ENCODE data around the gene ACAP3. TPM values are rescaled to one million over a fixed set of nuclear protein-coding genes. Genes with fewer than 3 reads are reported as not detected.

Gene ACAP3
- total RNA-seq, 1 experiment from 2014 or later = 30.7 TPM

DNA sequence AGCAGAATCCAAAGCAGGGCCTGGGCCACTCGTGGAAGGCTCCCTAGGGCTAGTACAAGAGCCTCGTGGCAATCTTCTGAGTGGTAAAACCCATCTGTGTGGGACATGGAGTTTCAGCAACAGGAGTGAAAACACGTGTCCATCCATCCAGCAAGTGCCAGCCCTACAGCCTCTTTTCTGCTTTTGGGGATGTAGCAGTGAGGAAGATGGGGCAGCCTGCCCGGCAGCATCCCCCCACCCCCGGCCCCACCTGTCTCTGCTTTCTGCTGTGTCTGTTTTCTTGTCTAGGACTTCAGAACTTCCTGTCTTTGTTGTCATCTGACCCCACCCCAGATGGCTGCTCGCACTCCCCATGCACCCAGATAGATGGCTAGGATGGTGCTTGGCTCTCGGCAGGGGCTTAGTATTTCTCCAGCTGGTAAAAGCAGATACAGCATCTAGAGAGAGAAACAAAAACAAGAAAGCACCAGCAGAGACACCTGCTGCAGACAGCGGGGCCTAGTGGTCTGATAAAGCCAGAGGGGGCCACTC, 18.4 kb upstream of the ACAP3 start:
- DNase-seq (ENCODE audit: low read depth, low spot score) = no peak
- intact Hi-C loops (cut with micrococcal nuclease; ENCODE audit: unreplicated experiment) (no loop called here), in situ Hi-C loops (cut with HindIII; ENCODE audit: low pct_unique_long_range_greater_than_20kb, low sequenced_read_pairs) (no loop called here)
- Histone ChIP-seq H3K4me1 (ENCODE audit: control insufficient read depth, insufficient read depth, low read length) (peaks cover 25% of the 10 kb centered on the region), H3K4me3 (ENCODE audit: low read depth in 2 of 2, low read length in 2 of 2) (peak overlapping the region; percentile 83 to 87), H3K27me3 (ENCODE audit: control insufficient read depth, insufficient read depth, low read length) (no peaks in the 10 kb centered on the region), H3K27ac (ENCODE audit: low read length) (peak overlapping the region; percentile 91; the same call in 1 of the 2 replicates), H3K36me3 (ENCODE audit: control insufficient read depth, insufficient read depth, low read length) (no peaks in the 10 kb centered on the region; the same call in none of the 2 replicates), H3K9me3 (ENCODE audit: control insufficient read depth, insufficient read depth, low read depth, low read length) (no peaks in the 10 kb centered on the region)
- no TSS peak for BruUV-seq (replicated peaks)
- ChIA-PET CTCF (no interaction called here), POLR2A (no interaction called here)
- no peak for TF ChIP-seq TCF7L2 (IDR thresholded peaks at IDR 0.05; ENCODE audit: low read depth, low read length)
- TF ChIP-seq POLR2AphosphoS5 (IDR thresholded peaks at IDR 0.05; ENCODE audit: low read depth, low read length) = no peak
- no peak for TF ChIP-seq SIN3A (IDR thresholded peaks at IDR 0.05; ENCODE audit: borderline replicate concordance, insufficient read depth, low read depth, low read length)
- TF ChIP-seq, protein P1, sequence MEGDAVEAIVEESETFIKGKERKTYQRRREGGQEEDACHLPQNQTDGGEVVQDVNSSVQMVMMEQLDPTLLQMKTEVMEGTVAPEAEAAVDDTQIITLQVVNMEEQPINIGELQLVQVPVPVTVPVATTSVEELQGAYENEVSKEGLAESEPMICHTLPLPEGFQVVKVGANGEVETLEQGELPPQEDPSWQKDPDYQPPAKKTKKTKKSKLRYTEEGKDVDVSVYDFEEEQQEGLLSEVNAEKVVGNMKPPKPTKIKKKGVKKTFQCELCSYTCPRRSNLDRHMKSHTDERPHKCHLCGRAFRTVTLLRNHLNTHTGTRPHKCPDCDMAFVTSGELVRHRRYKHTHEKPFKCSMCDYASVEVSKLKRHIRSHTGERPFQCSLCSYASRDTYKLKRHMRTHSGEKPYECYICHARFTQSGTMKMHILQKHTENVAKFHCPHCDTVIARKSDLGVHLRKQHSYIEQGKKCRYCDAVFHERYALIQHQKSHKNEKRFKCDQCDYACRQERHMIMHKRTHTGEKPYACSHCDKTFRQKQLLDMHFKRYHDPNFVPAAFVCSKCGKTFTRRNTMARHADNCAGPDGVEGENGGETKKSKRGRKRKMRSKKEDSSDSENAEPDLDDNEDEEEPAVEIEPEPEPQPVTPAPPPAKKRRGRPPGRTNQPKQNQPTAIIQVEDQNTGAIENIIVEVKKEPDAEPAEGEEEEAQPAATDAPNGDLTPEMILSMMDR (IDR thresholded peaks at IDR 0.05) = no peak
- TF ChIP-seq, protein P2, sequence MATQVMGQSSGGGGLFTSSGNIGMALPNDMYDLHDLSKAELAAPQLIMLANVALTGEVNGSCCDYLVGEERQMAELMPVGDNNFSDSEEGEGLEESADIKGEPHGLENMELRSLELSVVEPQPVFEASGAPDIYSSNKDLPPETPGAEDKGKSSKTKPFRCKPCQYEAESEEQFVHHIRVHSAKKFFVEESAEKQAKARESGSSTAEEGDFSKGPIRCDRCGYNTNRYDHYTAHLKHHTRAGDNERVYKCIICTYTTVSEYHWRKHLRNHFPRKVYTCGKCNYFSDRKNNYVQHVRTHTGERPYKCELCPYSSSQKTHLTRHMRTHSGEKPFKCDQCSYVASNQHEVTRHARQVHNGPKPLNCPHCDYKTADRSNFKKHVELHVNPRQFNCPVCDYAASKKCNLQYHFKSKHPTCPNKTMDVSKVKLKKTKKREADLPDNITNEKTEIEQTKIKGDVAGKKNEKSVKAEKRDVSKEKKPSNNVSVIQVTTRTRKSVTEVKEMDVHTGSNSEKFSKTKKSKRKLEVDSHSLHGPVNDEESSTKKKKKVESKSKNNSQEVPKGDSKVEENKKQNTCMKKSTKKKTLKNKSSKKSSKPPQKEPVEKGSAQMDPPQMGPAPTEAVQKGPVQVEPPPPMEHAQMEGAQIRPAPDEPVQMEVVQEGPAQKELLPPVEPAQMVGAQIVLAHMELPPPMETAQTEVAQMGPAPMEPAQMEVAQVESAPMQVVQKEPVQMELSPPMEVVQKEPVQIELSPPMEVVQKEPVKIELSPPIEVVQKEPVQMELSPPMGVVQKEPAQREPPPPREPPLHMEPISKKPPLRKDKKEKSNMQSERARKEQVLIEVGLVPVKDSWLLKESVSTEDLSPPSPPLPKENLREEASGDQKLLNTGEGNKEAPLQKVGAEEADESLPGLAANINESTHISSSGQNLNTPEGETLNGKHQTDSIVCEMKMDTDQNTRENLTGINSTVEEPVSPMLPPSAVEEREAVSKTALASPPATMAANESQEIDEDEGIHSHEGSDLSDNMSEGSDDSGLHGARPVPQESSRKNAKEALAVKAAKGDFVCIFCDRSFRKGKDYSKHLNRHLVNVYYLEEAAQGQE (IDR thresholded peaks at IDR 0.05; ENCODE audit: insufficient read depth in 1 of 2, low read depth in 2 of 2, low read length in 1 of 2) = no peak
- no peak for ATAC-seq

DNA sequence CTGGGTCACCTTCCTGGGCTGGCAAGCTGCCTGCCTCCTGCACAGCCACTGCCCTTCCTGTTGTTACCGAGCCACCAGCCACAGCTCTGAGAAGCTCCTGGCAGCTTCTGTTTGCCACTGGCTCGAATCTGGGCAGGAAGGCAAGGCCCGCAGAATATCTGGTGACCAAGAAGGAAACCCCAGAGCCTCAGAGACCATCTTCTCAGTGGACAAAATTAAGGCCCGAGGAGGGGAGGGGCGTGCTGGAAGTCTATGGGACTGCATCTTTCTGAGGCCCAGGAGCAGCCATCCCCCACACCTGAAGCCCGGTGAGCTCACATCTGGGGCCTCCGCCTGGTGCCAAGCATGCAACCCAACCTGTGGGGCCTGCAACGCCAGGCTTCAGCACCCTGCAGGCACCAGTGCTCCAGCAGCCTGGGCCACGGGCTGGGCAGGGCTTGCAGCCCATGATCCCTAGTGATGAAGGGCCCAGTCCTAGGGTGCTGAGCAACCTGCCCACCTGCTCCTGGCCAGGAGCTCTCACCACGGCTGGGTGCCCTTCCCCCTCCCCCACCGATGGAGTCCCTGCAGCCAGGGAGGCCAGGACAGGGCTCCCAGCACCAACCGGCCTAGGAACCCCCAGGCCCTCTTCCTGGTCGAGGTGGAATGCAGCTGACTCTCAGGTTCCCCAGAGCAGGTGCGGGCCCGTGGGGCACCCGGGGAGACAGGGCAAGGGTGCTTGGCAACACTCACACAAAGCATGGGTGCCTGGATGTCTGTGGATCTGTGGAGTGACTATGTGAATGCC, 17.8 kb upstream of the ACAP3 start:
- ATAC-seq = no peak

More for the DNA sequence above, 17.8 kb upstream of the ACAP3 start:
- Histone ChIP-seq H3K4me3 (ENCODE audit: low read depth in 2 of 2, low read length in 2 of 2) (peak overlapping the region; percentile 83 to 87), H3K36me3 (ENCODE audit: control insufficient read depth, insufficient read depth, low read length) (no peaks in the 10 kb centered on the region; the same call in none of the 2 replicates), H3K27me3 (ENCODE audit: control insufficient read depth, insufficient read depth, low read length) (no peaks in the 10 kb centered on the region), H3K27ac (ENCODE audit: low read length) (peak overlapping the region; percentile 91), H3K4me1 (ENCODE audit: control insufficient read depth, insufficient read depth, low read length) (peaks cover 31% of the 10 kb centered on the region), H3K9me3 (ENCODE audit: control insufficient read depth, insufficient read depth, low read depth, low read length) (no peaks in the 10 kb centered on the region)
- intact Hi-C loops (cut with micrococcal nuclease; ENCODE audit: unreplicated experiment) (no loop called here), in situ Hi-C loops (cut with HindIII; ENCODE audit: low pct_unique_long_range_greater_than_20kb, low sequenced_read_pairs) (no loop called here)
- no peak for DNase-seq (ENCODE audit: low read depth, low spot score)
- no TSS peak for BruUV-seq (replicated peaks)
- CTCF ChIA-PET = interaction anchor here (1.2 kb wide), 1 partner anchor 116 kb away, joined by 3 read pairs; no protein-coding TSS in a partner anchor
- TF ChIP-seq SIN3A (IDR thresholded peaks at IDR 0.05; ENCODE audit: borderline replicate concordance, insufficient read depth, low read depth, low read length) = no peak
- TF ChIP-seq, protein P2 (IDR thresholded peaks at IDR 0.05; ENCODE audit: insufficient read depth in 1 of 2, low read depth in 2 of 2, low read length in 1 of 2) = no peak
- TF ChIP-seq, protein P1 (IDR thresholded peaks at IDR 0.05) = no peak
- no peak for TF ChIP-seq POLR2AphosphoS5 (IDR thresholded peaks at IDR 0.05; ENCODE audit: low read depth, low read length)
- TF ChIP-seq TCF7L2 (IDR thresholded peaks at IDR 0.05; ENCODE audit: low read depth, low read length) = no peak
- POLR2A ChIA-PET = no interaction called here

Measured in Panc1 (cell line).